HepG2 (cell line): ENCODE data around the gene RASSF4. TPM values are rescaled to one million over a fixed set of nuclear protein-coding genes. Genes with fewer than 3 reads are reported as not detected.
A peak's percentile ranks its signal among the peaks of the same experiment; 100 is the strongest.

Experiments used
- ATAC-seq: fragments of 200-7000 bp; cut with Tn5 transposase; 3 replicates; pipeline ENCODE4 v1.9.1; 2020; ENCODE audit warnings: mild to moderate bottlenecking, moderate library complexity
- BruUV-seq: library from RNA; stranded (reverse); fragments of 400-500 nt; replicated peaks from 2 replicates; lab custom pipeline; 2021; lab: Mats Ljungman, UMichigan
- CTCF ChIA-PET: fragments of 300-600 bp; formaldehyde crosslinking; extraction: SDS; loops from one replicate; lab custom pipeline; 2021; ENCODE audit warnings: low total read pairs, inconsistent platforms, low intra/inter-chr PET ratio; lab: Yijun Ruan, JAX
- POLR2A ChIA-PET: fragments of 350-600 bp; sonication (Branson Sonifier 250); formaldehyde crosslinking; loops from one replicate; lab custom pipeline; 2020; ENCODE audit warnings: antibody characterized with exemption, inconsistent platforms; lab: Yijun Ruan, JAX
- DNase-seq: peaks from one replicate; pipeline ENCODE4 v3.0.0-alpha.2; 2015; ENCODE audit warnings: low spot score
- FAIRE-seq: peaks from 3 replicates; lab custom pipeline; 2011; peaks lifted over from hg19 to GRCh38; lab: Jason Lieb, UNC
- H2AFZ ChIP-seq: one replicate; pipeline ENCODE4 v1.6.1; 2011; ENCODE audit warnings: low read length, inconsistent platforms
- H3K27ac ChIP-seq: fragments of 300-600 bp; 3 replicates; pipeline ENCODE4 v1.8.0; 2011; ENCODE audit warnings: mixed run types, mild to moderate bottlenecking, mixed read lengths, low read length, inconsistent platforms; ENCODE audit not compliant: insufficient read depth; ENCODE audit errors: extremely low read length
- H3K27me3 ChIP-seq, 2 experiments: fragments of 200-600 bp in 1 of 2; 2 replicates in 1 of 2; 3 replicates in 1 of 2; pipeline versions ENCODE4 v1.6.0 to v1.8.0; 2011; ENCODE audit warnings: low read length in 2 of 2, mild to moderate bottlenecking in 2 of 2, moderate library complexity in 2 of 2, inconsistent platforms in 1 of 2; ENCODE audit not compliant: insufficient read depth in 2 of 2, control insufficient read depth in 1 of 2
- H3K36me3 ChIP-seq, 2 experiments: fragments of 200-600 bp in 1 of 2; replicated peaks in 1 of 2; 2 replicates in 1 of 2; 3 replicates in 1 of 2; pipeline versions ENCODE4 v1.5.1 to v1.8.0; 2011; ENCODE audit warnings: low read length in 2 of 2, inconsistent platforms in 1 of 2; ENCODE audit not compliant: insufficient read depth in 2 of 2, control insufficient read depth in 1 of 2
- H3K4me1 ChIP-seq: 2 replicates; pipeline ENCODE4 v1.5.1; 2012; ENCODE audit warnings: low read length, inconsistent platforms; ENCODE audit not compliant: insufficient read depth
- H3K4me2 ChIP-seq: 2 replicates; pipeline ENCODE4 v1.6.0; 2011; ENCODE audit warnings: low read depth, low read length, inconsistent platforms
- H3K4me3 ChIP-seq, 3 experiments: fragments of 200-600 bp in 1 of 3; sonication (generic), shearing (Covaris generic) in 1 of 3; replicated peaks in 1 of 3; 2 replicates each; pipeline ENCODE4 v1.5.1; 2011 to 2016; ENCODE audit warnings: low read length in 3 of 3, inconsistent platforms in 2 of 3, low read depth in 2 of 3, mild to moderate bottlenecking in 2 of 3, control low read depth in 1 of 3, mixed read lengths in 1 of 3; ENCODE audit not compliant: insufficient read depth in 1 of 3
- H3K79me2 ChIP-seq: one replicate; pipeline ENCODE4 v1.6.1; 2011; ENCODE audit warnings: low read length, inconsistent platforms; ENCODE audit not compliant: insufficient read depth
- H3K9ac ChIP-seq: 2 replicates; pipeline ENCODE4 v1.6.0; 2011; ENCODE audit warnings: mild to moderate bottlenecking, low read depth, low read length, inconsistent platforms; ENCODE audit not compliant: insufficient read depth
- H3K9me3 ChIP-seq: 2 replicates; pipeline ENCODE4 v1.5.1; 2012; ENCODE audit warnings: mild to moderate bottlenecking, low read length
- H4K20me1 ChIP-seq: 2 replicates; pipeline ENCODE4 v1.6.0; 2011; ENCODE audit warnings: inconsistent platforms, mild to moderate bottlenecking, low read length, moderate library complexity; ENCODE audit not compliant: insufficient read depth
- ARID5B ChIP-seq: IDR thresholded peaks from 2 replicates; pipeline ENCODE4 v1.4.0; 2020; ENCODE audit warnings: mild to moderate bottlenecking, missing genetic modification reagents
- GATAD2A ChIP-seq: IDR thresholded peaks from 2 replicates; pipeline ENCODE4 v1.6.1; 2016
- HDAC1 ChIP-seq: sonication (generic); formaldehyde crosslinking; IDR thresholded peaks from 2 replicates; pipeline ENCODE4 v1.5.1; 2020; ENCODE audit warnings: mild to moderate bottlenecking, missing genetic modification reagents
- KAT7 ChIP-seq: IDR thresholded peaks from 2 replicates; pipeline ENCODE4 v1.6.1; 2018; ENCODE audit warnings: borderline replicate concordance, missing compliant biosample characterization
- KLF16 ChIP-seq, 2 experiments: sonication (generic) in 1 of 2; formaldehyde crosslinking in 1 of 2; IDR thresholded peaks; 2 replicates each; pipeline versions ENCODE4 v1.6.1 to v1.8.0; 2016 to 2023; ENCODE audit warnings: missing genetic modification reagents in 2 of 2, missing compliant biosample characterization in 1 of 2
- SOX5 ChIP-seq: IDR thresholded peaks from 2 replicates; pipeline ENCODE4 v1.6.1; 2016; ENCODE audit warnings: borderline replicate concordance
- ZBTB38 ChIP-seq: sonication (generic); formaldehyde crosslinking; IDR thresholded peaks from 2 replicates; pipeline ENCODE4 v1.5.1; 2020; ENCODE audit warnings: mild to moderate bottlenecking, missing genetic modification reagents
- WGBS: methylation state at CpG from one replicate; pipeline ENCODE4 v1.1.6; 2017; ENCODE audit warnings: low lambda C conversion rate; 5-methylcytosine and 5-hydroxymethylcytosine counted together
- in situ Hi-C: cut with HindIII; loops from 2 replicates; pipeline ENCODE4 v1.10.0; 2017; ENCODE audit warnings: low pct_unique_long_range_greater_than_20kb; ENCODE audit not compliant: extremely low pct_ligation_motif_present
- intact Hi-C: fragments of 100-400 bp; cut with micrococcal nuclease; formaldehyde crosslinking; loops from one replicate; pipeline ENCODE4 v1.10.0; 2022; ENCODE audit not compliant: unreplicated experiment
- polyA plus RNA-seq, 8 experiments: library from polyadenylated mRNA; depleted of rRNA in 3 of 8; stranded (reverse) in 7 of 8; unstranded in 1 of 8; fragments of >200 nt; fragmentation: Illumina TruSeq in 4 of 8; extraction: Trizol in 4 of 8; gene quantifications; 2 replicates each; pipeline versions ENCODE4 v1.2.1 to v1.2.3, GENCODE V29; 2011 to 2016; ENCODE audit warnings: low read depth in 4 of 8, missing spikeins in 1 of 8, mixed read lengths in 1 of 8; ENCODE audit not compliant: insufficient read depth in 1 of 8
- total RNA-seq, 5 experiments: library from RNA; depleted of rRNA; stranded (reverse); fragments of >200 nt; fragmentation: Illumina TruSeq; extraction: Trizol; gene quantifications; 2 replicates each; pipeline ENCODE4 v1.2.3, GENCODE V29; 2016; ENCODE audit warnings: low read depth in 1 of 5
- TF ChIP-seq, protein P1 (sequence below): sonication (generic); formaldehyde crosslinking; conservative IDR thresholded peaks from 2 replicates; pipeline ENCODE4 v1.4.0; 2020; ENCODE audit warnings: mild to moderate bottlenecking, missing genetic modification reagents, moderate library complexity
- TF ChIP-seq, protein P2 (sequence below): sonication (generic); formaldehyde crosslinking; IDR thresholded peaks from 2 replicates; pipeline ENCODE4 v1.4.0; 2020; ENCODE audit warnings: missing genetic modification reagents, mild to moderate bottlenecking, borderline replicate concordance

Gene RASSF4
- total and polyA plus RNA-seq, 2 of the 13 experiments (the other 11 are each of a cell fraction or from before 2014, with no cell fraction given) = 34.0 to 51.7 TPM

DNA sequence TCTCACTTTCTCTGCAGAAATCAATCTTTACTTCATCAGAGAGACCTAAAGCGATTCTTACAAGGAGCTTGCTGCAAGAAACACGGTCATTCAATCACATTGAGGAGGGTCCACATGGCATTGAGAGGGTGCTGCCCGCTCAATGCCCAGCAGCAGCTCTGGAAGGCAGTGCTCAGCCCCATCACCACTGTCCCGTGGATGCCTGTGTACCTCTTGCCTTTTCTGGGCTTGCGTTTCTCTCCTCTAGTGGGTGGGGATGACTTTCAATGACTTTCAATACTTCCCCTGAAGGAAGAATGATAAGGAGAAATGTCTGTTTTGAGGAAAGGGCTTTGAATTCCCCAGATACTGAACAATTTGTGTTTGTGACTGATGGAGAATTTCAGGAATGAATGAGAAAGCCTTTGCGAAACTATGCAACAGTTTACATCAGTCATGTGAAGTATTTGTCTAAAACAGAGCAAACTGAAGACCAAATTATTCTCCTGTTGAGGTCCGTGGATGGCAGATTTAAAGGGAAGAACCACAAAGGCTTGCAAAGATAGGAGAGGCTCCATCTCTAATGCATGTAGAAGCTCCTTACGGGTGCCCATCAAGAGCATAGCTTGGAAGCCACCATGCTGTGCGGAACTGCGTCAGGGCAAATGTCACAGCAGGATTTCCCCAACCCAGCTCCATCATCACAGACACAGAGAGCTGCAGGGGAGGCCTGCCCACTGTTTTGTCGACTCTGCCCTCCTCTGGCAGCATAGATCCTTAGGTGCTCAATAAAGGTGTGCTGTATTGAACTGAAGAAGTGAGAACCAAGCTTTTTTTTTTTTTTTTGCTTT is 34.5 kb downstream of the RASSF4 start:
- Histone ChIP-seq H2AFZ (no peak overlapping the region), H3K9ac (peak overlapping the region; percentile 40), H3K27me3 (no peaks in the 10 kb centered on the region), H3K4me2 (peak overlapping the region; percentile 9), H3K9me3 (no peaks in the 10 kb centered on the region), H4K20me1 (no peaks in the 10 kb centered on the region), H3K27ac (peak overlapping the region; percentile 92), H3K4me1 (peaks cover 96% of the 10 kb centered on the region), H3K79me2 (no peaks in the 10 kb centered on the region), H3K36me3 (peaks cover 14 to 25% of the 10 kb centered on the region in 2 experiments; a peak in 3 of 5 replicates), H3K4me3 (no peak overlapping the region)
- FAIRE-seq = no peak
- ChIA-PET POLR2A (interaction anchor here (0.9 to 12.0 kb wide), 9 partner anchors 10 to 1038 kb away, joined by 3 to 863 read pairs (median 5); partner anchors contain the start of genes DEPP1 and RASSF4), CTCF (no interaction called here)
- peak; percentile 52 for DNase-seq
- ATAC-seq = no peak
- BruUV-seq = TSS peak; percentile 31
- intact Hi-C loops (loop anchor here (5.0 kb wide), 1 partner anchor 62 kb away; no protein-coding TSS in a partner anchor), in situ Hi-C loops (no loop called here)
- 76% methylated on average over 11 of the region's 11 CpGs for WGBS
- TF ChIP-seq GATAD2A (CRISPR knock-in tag) (peak; percentile 83), HDAC1 (CRISPR knock-in tag) (0 out of 2 replicates have a peak, but pooled peaks have one; percentile 25), KLF16 (CRISPR knock-in tag; IDR thresholded peaks at IDR 0.05) (0 out of 4 replicates have a peak, but pooled peaks of 1 of the 2 experiments have one; percentile 18), SOX5 (CRISPR knock-in tag) (peak; percentile 17; the same call in 1 of the 2 replicates), ZBTB38 (CRISPR knock-in tag) (peak; percentile 54; the same call in 1 of the 2 replicates), KAT7 (CRISPR knock-in tag) (no peak), ARID5B (CRISPR knock-in tag) (peak; percentile 54)
- TF ChIP-seq, protein P1, sequence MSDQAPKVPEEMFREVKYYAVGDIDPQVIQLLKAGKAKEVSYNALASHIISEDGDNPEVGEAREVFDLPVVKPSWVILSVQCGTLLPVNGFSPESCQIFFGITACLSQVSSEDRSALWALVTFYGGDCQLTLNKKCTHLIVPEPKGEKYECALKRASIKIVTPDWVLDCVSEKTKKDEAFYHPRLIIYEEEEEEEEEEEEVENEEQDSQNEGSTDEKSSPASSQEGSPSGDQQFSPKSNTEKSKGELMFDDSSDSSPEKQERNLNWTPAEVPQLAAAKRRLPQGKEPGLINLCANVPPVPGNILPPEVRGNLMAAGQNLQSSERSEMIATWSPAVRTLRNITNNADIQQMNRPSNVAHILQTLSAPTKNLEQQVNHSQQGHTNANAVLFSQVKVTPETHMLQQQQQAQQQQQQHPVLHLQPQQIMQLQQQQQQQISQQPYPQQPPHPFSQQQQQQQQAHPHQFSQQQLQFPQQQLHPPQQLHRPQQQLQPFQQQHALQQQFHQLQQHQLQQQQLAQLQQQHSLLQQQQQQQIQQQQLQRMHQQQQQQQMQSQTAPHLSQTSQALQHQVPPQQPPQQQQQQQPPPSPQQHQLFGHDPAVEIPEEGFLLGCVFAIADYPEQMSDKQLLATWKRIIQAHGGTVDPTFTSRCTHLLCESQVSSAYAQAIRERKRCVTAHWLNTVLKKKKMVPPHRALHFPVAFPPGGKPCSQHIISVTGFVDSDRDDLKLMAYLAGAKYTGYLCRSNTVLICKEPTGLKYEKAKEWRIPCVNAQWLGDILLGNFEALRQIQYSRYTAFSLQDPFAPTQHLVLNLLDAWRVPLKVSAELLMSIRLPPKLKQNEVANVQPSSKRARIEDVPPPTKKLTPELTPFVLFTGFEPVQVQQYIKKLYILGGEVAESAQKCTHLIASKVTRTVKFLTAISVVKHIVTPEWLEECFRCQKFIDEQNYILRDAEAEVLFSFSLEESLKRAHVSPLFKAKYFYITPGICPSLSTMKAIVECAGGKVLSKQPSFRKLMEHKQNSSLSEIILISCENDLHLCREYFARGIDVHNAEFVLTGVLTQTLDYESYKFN (CRISPR knock-in tag) = peak; percentile 23; the same call in 1 of the 2 replicates
- TF ChIP-seq, protein P2, sequence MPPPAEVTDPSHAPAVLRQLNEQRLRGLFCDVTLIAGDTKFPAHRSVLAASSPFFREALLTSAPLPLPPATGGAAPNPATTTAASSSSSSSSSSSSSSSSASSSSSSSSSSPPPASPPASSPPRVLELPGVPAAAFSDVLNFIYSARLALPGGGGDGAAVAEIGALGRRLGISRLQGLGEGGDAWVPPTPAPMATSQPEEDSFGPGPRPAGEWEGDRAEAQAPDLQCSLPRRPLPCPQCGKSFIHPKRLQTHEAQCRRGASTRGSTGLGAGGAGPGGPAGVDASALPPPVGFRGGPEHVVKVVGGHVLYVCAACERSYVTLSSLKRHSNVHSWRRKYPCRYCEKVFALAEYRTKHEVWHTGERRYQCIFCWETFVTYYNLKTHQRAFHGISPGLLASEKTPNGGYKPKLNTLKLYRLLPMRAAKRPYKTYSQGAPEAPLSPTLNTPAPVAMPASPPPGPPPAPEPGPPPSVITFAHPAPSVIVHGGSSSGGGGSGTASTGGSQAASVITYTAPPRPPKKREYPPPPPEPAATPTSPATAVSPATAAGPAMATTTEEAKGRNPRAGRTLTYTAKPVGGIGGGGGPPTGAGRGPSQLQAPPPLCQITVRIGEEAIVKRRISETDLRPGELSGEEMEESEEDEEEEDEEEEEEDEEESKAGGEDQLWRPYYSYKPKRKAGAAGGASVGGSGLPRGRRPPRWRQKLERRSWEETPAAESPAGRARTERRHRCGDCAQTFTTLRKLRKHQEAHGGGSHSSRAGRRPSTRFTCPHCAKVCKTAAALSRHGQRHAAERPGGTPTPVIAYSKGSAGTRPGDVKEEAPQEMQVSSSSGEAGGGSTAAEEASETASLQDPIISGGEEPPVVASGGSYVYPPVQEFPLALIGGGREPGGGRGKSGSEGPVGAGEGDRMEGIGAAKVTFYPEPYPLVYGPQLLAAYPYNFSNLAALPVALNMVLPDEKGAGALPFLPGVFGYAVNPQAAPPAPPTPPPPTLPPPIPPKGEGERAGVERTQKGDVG (CRISPR knock-in tag) = 0 out of 2 replicates have a peak, but pooled peaks have one; percentile 21
